Epithelial cell of esophagus (primary cell): Measurements from ENCODE around the gene SYT12.

ENCODE experiments used
- DNase-seq: peaks from one replicate; pipeline ENCODE4 v3.0.0; 2010; ENCODE audit warnings: low read depth
- H3K4me3 ChIP-seq: 2 replicates; pipeline ENCODE4 v1.5.1; 2011; ENCODE audit warnings: mild to moderate bottlenecking, low read length, control low read depth
- CTCF ChIP-seq: IDR thresholded peaks from 2 replicates; pipeline ENCODE4 v1.5.1; 2011; ENCODE audit warnings: low read depth, mild to moderate bottlenecking, low read length, control low read depth, inconsistent platforms; ENCODE audit not compliant: insufficient read depth; ENCODE audit errors: missing control alignments

SYT12 gene

GRCh38 chr11:66976925-66977324 is 46.0 kb upstream of the SYT12 start:
- H3K4me3 ChIP-seq, result no peak overlapping the region
- no peak for DNase-seq
- TF ChIP-seq CTCF, result no peak

DNA sequence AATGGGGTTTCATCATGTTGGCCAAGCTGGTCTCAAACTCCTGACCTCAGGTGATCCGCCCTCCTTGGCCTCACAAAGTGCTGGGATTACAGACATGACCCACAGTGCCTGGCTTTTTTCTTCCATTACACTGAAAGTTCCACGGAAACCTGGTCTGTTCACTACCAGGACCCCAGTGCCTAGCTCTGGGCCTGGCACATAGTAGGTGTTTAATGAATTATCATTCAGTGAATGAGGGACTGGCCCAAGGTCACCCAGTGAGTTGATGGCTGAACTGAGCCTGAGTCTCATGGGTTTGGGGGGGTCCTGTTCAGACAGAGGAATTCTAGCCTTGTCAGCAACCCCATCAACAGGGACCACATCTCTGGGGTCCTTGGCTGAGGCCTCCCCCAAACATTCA is 44.7 kb upstream of the SYT12 start:
- TF ChIP-seq CTCF, result no peak
- no peak for DNase-seq
- no peak overlapping the region for H3K4me3 ChIP-seq

- DNase-seq, result no peak
- TF ChIP-seq CTCF, result no peak
Measured at GRCh38 chr11:66978717-66979116, 44.2 kb upstream of the SYT12 start.

GRCh38 chr11:66979336-66979980 is 43.5 kb upstream of the SYT12 start:
- no peak overlapping the region for H3K4me3 ChIP-seq
- no peak for TF ChIP-seq CTCF
- DNase-seq, result no peak

More at GRCh38 chr11:66978717-66979116, 44.2 kb upstream of the SYT12 start:
- H3K4me3 ChIP-seq, result no peak overlapping the region

DNA sequence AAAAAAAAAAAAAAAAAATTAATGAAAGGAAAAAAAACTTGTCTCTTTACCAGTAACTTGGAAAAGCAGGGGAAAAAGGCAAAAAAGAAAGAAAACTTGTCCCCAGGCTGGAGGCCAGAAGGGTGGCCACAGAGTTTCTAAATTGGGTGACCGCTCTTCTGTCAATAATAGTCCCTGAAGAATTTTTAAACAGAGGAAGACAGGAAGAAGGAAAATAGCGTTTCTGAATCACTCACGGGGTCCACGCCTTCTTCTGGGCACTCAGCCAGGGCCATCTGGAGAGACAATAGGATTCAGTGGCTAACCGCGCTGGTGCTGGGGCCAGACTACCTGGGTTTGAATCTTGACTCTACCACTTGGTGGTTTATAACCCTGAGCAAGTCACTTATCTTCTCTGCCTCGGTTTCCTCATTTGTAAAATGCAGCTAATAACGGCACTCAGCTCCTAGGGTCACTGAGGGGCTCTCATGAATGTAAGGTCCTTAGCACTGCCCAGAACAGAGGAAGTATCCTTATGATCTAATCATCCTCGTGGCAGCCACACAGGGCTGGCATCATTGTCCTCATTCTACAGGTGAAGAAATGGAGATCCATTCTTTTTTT is 40.9 kb upstream of the SYT12 start:
- peak; percentile 94 for DNase-seq
- no peak overlapping the region for H3K4me3 ChIP-seq
- TF ChIP-seq CTCF, result no peak

- H3K4me3 ChIP-seq, result no peak overlapping the region
- DNase-seq, result no peak
- TF ChIP-seq CTCF, result no peak
Measured at GRCh38 chr11:66983275-66983924, 39.5 kb upstream of the SYT12 start.
